GM19452 (cell line): ENCODE measurements around the gene PRPF18.

Source experiments
- ATAC-seq: cut with Tn5 transposase; IDR thresholded peaks from one replicate; pipeline ENCODE4 v1.9.1; 2021; ENCODE audit not compliant: unreplicated experiment

Gene PRPF18

DNA sequence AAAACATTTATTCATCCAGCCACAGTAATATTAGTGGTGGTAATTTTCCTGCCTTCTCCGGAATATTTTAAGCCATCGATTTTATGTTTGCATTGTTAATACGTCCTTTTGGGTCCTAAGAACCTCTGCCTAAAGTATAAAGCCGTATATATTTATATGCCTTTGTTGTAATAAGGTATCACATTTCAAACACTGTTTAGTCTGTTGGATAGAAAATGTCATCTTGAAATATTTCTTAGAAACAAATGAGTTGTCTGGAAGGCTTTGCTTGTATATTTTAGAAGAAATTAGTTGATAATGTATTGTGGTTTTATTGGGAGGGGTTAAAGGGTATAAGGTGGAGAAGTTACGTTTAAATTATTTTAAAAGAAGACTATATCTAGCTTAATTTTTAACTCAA lies 11.1 kb downstream of the PRPF18 start:
- no peak for ATAC-seq

DNA sequence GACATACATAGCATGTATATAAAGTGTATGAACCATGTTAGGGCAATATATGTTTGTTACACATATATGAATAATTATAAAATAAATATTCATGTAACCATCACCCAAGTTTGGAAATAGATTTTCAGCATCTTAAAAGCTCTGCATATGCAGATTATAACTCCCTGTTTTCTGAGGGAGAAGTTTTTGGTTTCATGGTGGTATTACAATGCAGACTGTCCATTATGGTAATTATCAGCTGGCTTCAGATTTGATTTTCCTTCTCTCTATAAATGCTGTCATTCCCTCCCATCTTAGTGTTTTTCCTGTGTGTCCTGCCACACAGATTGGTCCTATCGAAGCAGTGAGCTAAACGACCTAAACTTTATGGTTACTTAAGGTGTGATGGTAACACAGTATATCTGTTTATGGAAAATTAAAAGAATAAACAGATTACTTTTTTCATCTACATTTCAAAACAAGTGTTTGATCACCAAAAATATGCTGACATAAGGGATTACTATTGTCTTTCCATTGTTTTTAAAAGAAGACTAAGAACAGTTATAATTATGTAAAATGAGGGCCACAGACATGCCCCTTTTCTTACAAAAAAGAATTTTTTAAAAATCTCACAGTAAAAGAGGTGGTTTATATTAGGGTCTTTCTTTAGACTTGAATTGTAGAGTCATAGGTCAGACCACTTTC lies 17.7 kb downstream of the PRPF18 start:
- no peak for ATAC-seq

DNA sequence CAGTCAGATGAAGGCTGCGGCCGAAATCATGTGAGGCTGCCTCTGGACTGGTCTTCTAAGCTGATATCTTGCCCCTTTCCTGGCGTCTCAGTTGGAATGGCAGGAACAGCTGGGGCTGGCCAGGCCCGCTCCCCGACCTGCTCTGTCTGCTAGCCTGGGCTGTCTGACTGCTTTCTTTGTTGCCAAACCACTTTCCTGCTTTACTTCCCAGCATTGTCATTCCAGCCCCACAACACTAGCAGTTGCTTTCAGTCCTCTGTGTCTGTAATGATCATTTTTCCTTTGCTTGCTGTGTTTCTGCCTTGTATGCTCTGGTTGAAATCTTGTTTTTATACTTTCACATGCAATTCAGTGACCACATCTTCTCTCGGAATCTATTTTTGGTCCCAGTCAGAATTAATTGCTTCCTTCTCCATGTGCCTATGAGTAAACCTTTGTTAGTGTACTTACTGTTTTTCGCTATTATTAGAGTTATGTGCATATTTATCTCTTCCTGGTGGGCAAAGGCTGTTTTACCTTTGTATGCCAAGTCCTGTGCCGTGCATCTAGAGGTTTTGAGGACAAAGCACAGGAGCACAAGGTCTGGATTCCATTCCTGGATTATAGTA lies 21.6 kb downstream of the PRPF18 start:
- ATAC-seq, result no peak

DNA sequence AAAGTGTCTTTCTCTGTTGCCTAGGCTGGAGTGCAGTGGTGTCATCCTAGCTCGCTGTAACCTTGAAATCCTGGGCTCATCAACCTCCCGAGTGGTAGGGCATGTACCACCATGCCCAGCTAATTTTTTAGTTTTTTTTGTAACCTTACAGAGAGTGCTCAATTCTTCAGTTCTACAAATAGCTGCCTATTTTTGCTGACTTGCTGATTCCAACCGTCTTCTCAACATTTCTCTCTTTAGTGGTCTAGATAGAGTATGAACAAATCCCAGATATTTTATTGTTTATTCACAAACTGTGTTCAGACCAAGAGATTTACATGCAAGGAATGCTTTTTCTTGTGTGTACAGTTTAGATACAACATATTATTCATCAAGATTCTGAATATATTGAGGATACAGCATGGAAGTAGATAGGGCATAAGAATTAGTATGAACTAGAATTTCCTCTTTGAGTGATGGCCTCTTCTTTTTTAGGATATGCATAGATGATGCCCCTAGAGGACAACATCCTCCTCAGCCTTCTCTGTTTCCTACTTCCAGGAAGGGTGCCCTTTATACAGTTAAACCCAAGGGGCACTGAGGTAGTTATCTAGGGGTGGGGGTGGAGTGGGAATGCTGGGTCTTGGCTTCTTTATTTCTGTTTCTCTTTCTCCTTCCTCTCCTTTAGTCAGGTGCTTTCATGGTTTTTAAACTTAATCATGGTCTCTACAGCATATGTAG lies 26.0 kb downstream of the PRPF18 start:
- no peak for ATAC-seq

DNA sequence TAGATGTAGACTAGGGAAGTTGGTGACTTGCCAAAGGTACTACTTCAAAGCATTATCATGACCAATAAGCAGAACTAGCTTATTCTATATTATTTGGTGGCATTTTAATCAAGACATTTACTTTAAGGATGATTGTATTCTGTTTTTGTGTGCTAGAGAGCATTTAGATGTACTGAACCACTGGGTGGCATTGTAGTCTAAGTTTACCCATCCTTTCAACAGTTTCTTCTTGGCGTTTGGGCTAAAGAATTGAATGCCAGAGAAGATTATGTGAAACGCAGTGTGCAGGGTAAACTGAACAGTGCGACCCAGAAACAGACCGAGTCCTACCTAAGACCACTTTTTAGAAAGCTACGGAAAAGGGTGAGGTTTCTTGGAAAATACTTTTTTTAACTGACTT lies 26.8 kb downstream of the PRPF18 start:
- ATAC-seq, result no peak

DNA sequence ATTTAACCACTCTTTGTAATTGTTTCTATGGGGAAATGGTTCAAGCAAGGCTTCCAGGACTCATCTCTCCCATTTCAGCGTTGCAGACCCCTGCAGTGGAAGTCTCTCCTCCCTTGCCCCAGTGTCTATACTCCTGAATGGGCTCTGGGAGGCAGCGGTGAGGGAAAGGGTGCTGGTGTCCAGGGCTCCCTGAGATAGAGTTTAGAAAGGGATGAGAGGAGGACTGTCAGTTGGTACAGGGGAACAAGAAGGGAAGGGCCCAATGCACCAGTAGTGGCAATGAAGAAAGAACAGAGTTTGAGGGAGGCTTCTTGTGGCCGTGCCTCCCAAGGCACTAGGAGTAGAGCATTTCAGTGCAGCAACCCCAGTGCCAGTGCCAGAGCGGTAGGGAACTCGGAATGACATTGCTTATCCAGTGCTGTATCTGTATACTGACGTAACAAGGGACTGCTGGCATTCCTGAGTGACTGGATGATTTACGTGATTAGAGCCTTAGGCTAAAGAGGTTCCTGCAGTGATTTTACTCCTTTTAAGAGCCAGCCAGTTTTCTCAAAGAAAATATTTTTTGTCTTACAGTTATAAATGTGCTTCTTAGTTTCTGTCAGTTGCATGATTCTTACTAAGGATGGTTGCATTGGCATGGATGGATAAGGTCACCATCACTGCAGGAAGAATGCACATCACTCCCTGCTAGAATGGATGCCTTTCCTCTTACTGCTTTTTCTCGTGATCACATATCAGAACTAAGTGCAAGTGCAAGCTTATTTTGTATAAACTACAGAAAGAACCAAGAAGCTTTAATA lies 28.0 kb downstream of the PRPF18 start:
- ATAC-seq, result no peak

DNA sequence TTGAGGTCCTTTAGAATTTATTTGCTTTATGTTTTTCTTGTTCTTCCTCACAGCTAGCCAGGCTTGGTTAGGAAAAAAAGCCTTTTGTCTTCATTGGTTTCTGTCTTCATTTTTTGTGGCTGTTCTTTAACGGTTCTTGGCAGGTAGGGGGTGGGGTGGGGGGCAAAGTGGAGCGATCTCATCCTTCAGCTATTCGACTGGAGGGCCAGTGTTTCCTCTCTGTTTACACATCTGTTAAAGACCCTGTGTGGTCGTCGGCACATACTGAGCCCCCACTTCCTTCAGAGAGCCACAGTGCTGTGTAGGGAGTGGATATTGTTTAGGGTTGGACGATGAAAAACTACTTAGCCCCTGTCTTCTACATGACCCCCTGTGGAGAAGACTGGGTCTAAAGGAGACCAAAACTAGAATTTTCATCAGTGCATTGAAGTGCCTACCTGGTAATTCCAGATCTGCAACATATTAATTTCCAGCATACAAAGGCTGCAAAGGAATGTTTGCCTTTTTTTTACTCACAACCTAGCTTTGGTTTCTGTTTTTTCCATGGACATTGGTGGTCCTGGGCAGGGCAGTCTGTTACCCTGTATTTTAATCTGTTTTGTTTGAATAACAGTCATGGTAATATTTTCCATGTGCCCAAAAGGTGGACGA lies 29.0 kb downstream of the PRPF18 start:
- no peak for ATAC-seq

DNA sequence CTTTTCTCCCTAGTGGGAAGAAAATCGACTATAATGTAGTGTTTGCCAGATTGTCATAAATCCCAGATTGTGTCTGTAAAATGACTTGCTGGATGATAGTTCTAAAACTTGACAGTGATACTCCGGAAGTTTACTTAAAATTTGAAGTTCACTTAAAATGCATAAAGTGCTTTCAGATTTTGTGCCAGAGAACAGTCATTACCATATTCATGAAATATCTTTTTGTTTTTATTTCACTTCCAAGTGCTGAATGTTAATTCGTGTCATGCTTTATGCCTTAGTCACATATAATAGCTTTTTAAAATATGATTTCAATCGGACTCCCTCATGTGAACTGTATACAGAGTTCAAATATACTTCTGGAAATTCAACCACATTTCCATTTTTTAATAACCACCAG lies 30.4 kb downstream of the PRPF18 start:
- no peak for ATAC-seq

DNA sequence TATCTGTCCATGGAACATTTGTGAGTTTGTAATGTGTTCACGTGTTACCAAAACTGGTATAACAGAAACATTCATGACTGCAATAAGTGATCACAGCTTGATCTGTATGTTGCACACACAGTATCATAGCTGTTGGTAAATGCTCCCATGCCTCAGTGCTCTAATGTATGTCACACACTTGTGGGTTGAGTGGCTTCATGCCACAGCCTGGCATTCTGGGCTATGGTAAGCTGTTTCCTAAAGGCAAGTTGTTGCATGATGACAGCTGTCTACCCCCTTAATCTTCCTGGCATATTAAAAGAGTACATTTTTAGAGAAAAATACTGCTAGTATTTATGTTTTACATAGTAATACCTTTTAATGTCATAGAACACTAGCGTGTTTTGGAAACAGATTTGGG lies 35.2 kb downstream of the PRPF18 start:
- no peak for ATAC-seq

DNA sequence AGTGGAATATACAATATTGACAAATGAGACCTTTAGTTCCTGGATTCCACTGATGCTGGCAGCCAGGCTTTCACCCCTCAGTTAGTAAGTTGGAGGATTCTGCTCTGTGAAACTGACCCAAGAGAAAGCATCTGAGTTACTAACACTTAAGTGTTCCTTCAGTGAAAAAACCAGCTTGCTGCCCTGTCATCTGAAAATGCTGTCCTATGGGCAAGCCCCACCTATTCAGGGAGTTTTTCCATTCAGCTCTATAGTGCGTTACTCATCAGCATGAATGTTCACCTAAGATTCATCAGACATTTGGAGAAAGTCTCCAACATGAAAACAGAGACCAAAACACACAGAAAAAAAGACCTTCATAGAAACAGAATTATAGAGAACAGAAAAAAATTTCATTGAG lies 37.9 kb downstream of the PRPF18 start:
- ATAC-seq, result no peak

DNA sequence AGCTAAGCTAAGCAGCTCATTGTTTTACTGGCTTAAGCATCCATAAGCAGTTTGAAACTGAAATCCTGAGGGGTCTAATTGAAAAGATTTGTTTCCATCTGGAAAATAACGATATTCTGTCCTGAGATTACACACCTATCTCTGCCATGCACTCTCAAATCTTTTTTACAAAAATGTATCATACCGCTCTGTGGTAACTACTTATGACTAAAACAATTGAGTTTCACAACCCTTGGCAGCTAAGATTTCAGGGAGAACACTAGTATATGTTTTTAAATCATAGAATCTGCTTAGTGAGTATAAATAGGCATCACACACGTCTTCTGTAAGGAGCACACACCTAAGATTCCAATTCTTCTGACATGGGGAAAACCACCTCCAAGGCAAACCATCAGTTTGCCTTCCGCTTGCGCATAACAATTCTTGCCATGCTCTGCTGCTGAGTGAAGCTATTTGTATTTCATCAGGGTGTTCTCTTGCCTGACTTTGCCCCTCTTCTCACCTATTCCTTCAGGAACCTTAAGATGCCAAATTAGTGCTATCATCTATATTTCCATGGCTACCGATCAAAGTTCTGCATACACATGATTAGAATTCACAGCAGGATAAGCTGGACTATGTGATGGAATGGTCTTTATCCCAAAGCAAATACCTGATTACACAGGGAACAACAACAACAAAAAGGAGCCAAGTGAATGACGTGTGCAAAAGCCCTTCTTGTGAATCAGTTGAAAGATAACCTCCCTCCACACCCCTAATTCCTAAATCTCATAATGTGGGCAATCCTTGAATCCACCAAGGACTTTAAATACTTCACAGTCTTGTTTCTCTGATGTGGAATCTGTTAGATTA lies 40.9 kb downstream of the PRPF18 start:
- no peak for ATAC-seq

DNA sequence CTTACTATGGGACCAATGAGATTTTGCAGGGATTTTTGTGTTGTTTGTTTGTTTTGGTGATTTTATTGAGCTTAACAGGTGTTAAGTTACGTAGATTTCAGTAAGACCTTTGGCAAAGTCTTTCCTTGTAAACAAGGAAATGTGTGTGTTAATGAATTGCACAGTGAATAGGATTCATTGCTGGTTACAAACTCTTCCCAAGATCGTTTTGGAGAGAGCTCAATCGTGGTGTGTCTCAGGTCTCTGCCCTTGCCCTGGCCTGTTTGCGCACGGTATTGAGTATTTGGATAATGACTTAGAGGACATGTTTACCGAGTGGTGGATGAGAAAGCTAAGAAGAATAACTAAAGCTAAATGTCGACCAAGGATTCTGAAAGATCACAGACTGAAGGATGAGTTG lies 41.9 kb downstream of the PRPF18 start:
- no peak for ATAC-seq

DNA sequence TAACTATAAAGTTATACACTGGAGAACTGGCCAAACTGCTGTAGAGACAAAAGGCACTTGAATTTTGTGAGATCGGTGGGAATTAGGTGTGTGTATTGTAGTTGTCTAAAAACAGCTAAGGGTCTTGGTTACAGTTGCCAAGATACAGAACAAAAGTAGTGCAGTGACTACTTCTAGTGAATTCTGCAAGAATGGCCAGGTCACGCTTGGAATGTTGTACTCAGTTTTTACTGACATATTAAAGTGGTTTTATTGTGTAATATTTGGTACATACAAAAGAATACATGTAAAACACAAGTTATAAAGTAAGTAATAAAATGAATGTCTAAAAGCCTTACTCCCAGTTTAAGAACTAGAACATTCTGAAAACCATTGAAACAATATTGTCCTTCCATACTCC lies 42.4 kb downstream of the PRPF18 start:
- no peak for ATAC-seq

DNA sequence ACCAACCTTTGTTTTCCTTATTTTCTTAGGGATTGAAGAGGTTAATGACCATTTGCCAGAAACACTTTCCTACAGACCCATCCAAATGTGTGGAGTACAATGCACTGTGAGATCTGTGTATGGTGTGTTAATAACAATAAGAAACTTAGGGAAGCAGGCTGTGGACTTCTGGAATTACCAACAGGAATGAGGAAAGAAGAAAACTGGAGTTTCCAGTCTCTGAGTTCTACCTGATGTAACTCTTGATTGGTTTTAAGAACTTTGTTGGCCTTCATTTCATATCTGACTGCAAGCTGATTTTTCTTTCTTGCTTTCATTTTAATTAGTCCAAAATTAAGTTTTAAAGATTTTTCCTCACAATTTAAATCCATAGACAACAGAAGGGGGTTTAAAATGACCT lies 43.5 kb downstream of the PRPF18 start:
- no peak for ATAC-seq

DNA sequence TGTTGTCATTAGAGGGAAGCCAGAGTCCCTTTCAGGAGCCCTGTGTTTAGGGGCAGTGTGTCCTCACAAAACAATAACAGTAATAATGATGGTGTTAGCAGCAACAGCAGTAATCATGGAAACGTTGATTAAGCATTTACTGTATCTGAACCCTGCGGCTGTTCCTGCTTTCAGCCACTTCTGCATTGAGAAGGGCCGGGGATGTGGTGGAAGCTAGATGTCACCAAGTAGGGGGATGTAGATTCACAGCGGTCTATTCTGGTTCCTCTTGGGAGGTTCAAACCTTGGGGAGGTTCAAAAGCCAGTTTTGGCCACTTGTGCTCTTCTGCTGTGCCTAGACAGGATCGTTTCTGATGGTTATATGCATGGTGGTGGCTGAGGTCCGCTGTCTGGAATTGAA lies 44.8 kb downstream of the PRPF18 start:
- ATAC-seq, result no peak

DNA sequence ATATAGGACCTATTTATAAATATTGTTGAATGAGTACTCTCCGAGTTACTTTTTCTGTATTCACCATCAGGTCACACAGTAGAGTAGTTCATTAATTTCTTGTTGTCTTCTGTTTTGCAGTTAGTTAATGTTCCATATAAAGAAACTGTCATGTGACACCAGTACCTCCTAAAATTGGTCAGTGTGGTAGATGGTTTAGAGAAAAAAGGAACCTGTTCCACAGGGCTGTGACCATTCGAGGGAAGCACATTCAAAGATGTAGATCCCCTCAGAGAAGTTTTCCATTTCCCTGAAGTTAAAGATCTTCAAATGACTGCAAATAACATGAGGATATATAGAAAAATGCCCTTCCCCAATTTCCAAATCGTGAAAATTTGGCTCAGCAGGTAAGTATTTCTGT lies 45.7 kb downstream of the PRPF18 start:
- ATAC-seq, result no peak

DNA sequence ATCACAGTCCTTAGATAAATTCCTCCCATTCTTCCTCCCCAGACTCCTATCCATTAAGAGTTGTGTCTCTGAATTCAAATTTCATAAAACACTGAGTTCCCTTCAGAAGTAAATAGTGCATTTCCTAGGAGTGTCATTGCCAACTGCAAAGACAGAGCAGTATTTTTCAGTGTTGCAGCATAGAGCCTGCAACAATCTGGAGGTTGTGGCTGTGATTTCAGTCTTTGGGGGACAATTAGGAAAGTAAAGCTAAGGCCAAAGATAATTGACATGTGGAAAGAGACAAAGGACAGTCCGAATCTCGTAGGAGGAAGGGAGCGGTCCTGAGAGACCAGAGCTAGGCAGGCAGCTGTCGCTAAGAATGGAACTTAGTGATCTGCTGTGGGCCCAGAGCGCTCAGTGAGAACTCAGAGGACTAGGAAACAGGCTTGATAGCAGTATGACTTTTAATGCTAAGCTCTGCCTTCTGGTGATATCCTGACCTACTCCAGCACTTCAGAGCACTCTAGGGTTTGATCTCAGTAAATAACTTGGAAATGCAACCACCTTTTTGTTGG lies 46.2 kb downstream of the PRPF18 start:
- ATAC-seq, result no peak

DNA sequence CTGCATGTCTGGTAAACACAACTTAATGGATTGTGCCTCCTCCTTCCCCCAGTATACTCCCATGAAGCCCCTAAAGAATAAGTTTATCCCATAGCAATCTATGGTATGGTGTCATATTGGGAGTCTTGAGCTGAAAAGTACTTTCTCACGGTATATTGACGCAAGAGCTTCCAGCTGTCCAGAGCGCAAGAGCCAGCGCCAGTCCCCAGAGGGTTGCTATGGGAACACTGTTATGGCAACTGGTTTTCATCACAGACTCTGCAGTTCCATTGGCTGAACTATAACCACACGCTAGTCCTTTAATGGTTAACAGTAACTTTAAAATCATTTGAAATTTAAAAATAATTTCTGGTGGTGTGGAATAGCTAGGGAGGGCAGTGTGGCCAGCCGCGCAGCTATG lies 46.9 kb downstream of the PRPF18 start:
- ATAC-seq, result no peak

DNA sequence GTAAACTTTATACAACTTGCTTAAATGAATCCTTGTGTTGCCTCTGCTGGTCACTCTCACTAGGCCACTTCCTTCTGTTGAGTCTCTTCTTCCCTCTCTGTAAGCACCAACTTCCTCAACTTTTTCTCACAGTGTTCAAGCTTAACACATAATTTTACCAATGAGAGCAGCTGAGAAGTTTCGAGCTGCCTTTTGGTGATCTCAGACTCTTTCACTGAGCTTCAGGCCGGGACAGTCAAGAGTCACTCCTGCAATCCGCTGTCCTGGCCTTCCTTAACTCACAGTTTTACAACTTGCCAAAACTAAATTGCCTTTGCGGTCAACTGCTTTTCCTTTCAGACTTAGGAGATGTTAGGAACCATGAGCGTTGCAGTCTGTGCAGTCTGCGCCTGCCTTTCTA lies 47.4 kb downstream of the PRPF18 start:
- no peak for ATAC-seq

DNA sequence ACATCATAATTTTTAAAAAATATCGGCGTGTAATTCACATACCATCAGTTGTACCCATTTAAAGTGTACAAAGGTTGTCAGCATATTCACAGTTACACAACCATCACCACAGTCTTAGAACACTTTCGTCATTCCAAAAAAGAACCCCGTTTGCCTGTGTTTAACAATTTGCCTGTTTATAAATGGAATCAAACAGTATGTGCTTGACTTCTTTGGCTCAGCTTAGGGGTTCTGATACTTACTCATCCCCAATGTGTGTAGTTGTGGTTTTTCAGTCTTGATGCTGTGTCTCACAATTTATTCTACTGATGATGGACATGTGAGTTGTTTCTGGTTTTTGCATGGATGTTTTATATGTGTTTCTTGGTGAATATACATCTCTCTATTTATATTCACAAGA lies 50.0 kb downstream of the PRPF18 start:
- no peak for ATAC-seq
